Neural cell (in vitro differentiated cells): ENCODE measurements around the gene FILIP1L.

Experiments used
- EP300 ChIP-seq: fragments of 450-650 bp; conservative IDR thresholded peaks from 2 replicates; pipeline ENCODE4 v1.6.1; 2014; ENCODE audit warnings: antibody characterized with exemption, mild to moderate bottlenecking, moderate library complexity; ENCODE audit not compliant: poor library complexity, severe bottlenecking
- EZH2 ChIP-seq: fragments of 200-600, 300-800 bp; shearing (Covaris generic), sonication (generic); IDR thresholded peaks from 2 replicates; pipeline ENCODE4 v1.6.1; 2014; ENCODE audit warnings: antibody characterized with exemption, low read length, borderline replicate concordance, mild to moderate bottlenecking; ENCODE audit not compliant: insufficient read depth, poor library complexity, severe bottlenecking
- MXI1 ChIP-seq: fragments of 450-650 bp; conservative IDR thresholded peaks from 2 replicates; pipeline ENCODE4 v1.6.1; 2014; ENCODE audit warnings: antibody characterized with exemption, mild to moderate bottlenecking; ENCODE audit not compliant: poor library complexity, severe bottlenecking
- POLR2AphosphoS5 ChIP-seq: IDR thresholded peaks from 2 replicates; pipeline ENCODE4 v1.6.1; 2012
- RAD21 ChIP-seq: fragments of 450-650 bp; conservative IDR thresholded peaks from 2 replicates; pipeline ENCODE4 v1.6.1; 2014; ENCODE audit warnings: antibody characterized with exemption, mild to moderate bottlenecking, moderate library complexity
- SMC3 ChIP-seq: fragments of 450-650 bp; conservative IDR thresholded peaks from 2 replicates; pipeline ENCODE4 v1.6.1; 2014; ENCODE audit warnings: antibody characterized with exemption, mild to moderate bottlenecking, moderate library complexity; ENCODE audit not compliant: poor library complexity
- TF ChIP-seq, protein P1 (sequence below): fragments of 450-650 bp; IDR thresholded peaks from 2 replicates; pipeline ENCODE4 v1.5.1; 2014; ENCODE audit warnings: antibody characterized with exemption, mild to moderate bottlenecking, moderate library complexity; ENCODE audit not compliant: poor library complexity, severe bottlenecking
- TF ChIP-seq, protein P2 (sequence below): IDR thresholded peaks from 2 replicates; pipeline ENCODE4 v1.6.1; 2012; ENCODE audit warnings: borderline replicate concordance

DNA sequence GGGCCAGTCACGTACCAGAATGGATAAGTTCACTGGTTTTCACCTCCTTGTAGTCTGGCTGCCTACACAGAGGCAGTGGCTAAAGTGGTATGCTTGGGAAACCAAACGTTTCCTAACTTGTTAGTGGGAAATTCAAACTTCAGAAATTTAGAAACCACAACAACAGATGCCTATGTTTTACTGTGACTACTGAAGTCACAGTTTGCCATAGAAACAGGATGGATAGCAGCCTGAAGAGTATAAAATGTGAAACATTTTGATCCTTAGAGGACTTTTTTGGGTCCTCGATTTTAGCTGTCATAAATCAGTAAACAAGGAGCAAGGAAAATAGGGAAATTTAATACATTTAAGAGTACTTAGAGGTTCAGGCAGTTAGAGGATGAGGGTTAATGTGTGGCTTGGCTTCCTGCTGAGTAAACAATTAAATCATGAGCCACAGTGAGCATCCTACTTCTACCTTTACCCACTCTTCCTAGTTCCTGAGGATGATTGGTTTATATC lies 248.0 kb downstream of the FILIP1L start:
- TF ChIP-seq, protein P1, sequence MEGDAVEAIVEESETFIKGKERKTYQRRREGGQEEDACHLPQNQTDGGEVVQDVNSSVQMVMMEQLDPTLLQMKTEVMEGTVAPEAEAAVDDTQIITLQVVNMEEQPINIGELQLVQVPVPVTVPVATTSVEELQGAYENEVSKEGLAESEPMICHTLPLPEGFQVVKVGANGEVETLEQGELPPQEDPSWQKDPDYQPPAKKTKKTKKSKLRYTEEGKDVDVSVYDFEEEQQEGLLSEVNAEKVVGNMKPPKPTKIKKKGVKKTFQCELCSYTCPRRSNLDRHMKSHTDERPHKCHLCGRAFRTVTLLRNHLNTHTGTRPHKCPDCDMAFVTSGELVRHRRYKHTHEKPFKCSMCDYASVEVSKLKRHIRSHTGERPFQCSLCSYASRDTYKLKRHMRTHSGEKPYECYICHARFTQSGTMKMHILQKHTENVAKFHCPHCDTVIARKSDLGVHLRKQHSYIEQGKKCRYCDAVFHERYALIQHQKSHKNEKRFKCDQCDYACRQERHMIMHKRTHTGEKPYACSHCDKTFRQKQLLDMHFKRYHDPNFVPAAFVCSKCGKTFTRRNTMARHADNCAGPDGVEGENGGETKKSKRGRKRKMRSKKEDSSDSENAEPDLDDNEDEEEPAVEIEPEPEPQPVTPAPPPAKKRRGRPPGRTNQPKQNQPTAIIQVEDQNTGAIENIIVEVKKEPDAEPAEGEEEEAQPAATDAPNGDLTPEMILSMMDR = no peak
- TF ChIP-seq POLR2AphosphoS5 = no peak
- no peak for TF ChIP-seq SMC3
- TF ChIP-seq RAD21 = no peak
- TF ChIP-seq MXI1 = no peak
- TF ChIP-seq EZH2 = no peak
- TF ChIP-seq, protein P2, sequence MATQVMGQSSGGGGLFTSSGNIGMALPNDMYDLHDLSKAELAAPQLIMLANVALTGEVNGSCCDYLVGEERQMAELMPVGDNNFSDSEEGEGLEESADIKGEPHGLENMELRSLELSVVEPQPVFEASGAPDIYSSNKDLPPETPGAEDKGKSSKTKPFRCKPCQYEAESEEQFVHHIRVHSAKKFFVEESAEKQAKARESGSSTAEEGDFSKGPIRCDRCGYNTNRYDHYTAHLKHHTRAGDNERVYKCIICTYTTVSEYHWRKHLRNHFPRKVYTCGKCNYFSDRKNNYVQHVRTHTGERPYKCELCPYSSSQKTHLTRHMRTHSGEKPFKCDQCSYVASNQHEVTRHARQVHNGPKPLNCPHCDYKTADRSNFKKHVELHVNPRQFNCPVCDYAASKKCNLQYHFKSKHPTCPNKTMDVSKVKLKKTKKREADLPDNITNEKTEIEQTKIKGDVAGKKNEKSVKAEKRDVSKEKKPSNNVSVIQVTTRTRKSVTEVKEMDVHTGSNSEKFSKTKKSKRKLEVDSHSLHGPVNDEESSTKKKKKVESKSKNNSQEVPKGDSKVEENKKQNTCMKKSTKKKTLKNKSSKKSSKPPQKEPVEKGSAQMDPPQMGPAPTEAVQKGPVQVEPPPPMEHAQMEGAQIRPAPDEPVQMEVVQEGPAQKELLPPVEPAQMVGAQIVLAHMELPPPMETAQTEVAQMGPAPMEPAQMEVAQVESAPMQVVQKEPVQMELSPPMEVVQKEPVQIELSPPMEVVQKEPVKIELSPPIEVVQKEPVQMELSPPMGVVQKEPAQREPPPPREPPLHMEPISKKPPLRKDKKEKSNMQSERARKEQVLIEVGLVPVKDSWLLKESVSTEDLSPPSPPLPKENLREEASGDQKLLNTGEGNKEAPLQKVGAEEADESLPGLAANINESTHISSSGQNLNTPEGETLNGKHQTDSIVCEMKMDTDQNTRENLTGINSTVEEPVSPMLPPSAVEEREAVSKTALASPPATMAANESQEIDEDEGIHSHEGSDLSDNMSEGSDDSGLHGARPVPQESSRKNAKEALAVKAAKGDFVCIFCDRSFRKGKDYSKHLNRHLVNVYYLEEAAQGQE = no peak
- no peak for TF ChIP-seq EP300
